GM12878 (cell line): Measurements from ENCODE around the gene SLAIN2. TPM values are rescaled to one million over a fixed set of nuclear protein-coding genes. Genes with fewer than 3 reads are reported as not detected.

Experiments used
- ATAC-seq: fragments of 200-7000 bp; cut with Tn5 transposase; 3 replicates; pipeline ENCODE4 v1.9.1; 2020; ENCODE audit warnings: mild to moderate bottlenecking, moderate library complexity
- BruUV-seq: library from RNA; stranded (reverse); fragments of 400-500 nt; replicated peaks from 2 replicates; lab custom pipeline; 2021; lab: Mats Ljungman, UMichigan
- CTCF ChIA-PET: fragments of 300-600 bp; sonication (Branson Sonifier 250); formaldehyde crosslinking; extraction: SDS; loops from one replicate; lab custom pipeline; 2021; ENCODE audit warnings: inconsistent platforms; lab: Yijun Ruan, JAX
- POLR2A ChIA-PET: fragments of 350-600 bp; formaldehyde crosslinking; extraction: SDS; loops from one replicate; lab custom pipeline; 2021; ENCODE audit warnings: inconsistent platforms; lab: Charles Lee
- RAD21 ChIA-PET: fragments of 300-600 bp; sonication (Branson Sonifier 250); formaldehyde crosslinking; loops from one replicate; lab custom pipeline; 2023; ENCODE audit warnings: antibody characterized with exemption; ENCODE audit not compliant: unreplicated experiment; lab: Charles Lee
- SMC1A ChIA-PET: fragments of 300-600 bp; sonication (Branson Sonifier 250); formaldehyde crosslinking; loops from one replicate; lab custom pipeline; 2023; ENCODE audit not compliant: unreplicated experiment, uncharacterized antibody; lab: Charles Lee
- DNase-seq: peaks from one replicate; pipeline ENCODE4 v3.0.0-alpha.2; 2011; ENCODE audit warnings: low read depth, low spot score
- FAIRE-seq: peaks from 3 replicates; lab custom pipeline; 2011; peaks lifted over from hg19 to GRCh38; lab: Jason Lieb, UNC
- H2AFZ ChIP-seq: 2 replicates; pipeline ENCODE4 v1.6.0; 2011; ENCODE audit warnings: low read depth, low read length, control low read depth; ENCODE audit not compliant: control insufficient read depth
- H3K27ac ChIP-seq: 2 replicates; pipeline ENCODE4 v1.5.1; 2011; ENCODE audit warnings: control low read depth; ENCODE audit not compliant: control insufficient read depth, insufficient read depth
- H3K27me3 ChIP-seq, 2 experiments: replicated peaks in 1 of 2; 2 replicates each; pipeline versions ENCODE4 v1.6.0 to v1.6.1; 2011; ENCODE audit warnings: low read length in 1 of 2; ENCODE audit not compliant: control insufficient read depth in 2 of 2, insufficient read depth in 2 of 2
- H3K36me3 ChIP-seq, 2 experiments: 2 replicates each; pipeline ENCODE4 v1.5.1; 2011; ENCODE audit warnings: low read length in 1 of 2; ENCODE audit not compliant: control insufficient read depth in 2 of 2, insufficient read depth in 2 of 2
- H3K4me1 ChIP-seq: 2 replicates; pipeline ENCODE4 v1.6.1; 2011; ENCODE audit warnings: mild to moderate bottlenecking, low read length, moderate library complexity, mixed read lengths; ENCODE audit not compliant: control insufficient read depth, insufficient read depth
- H3K4me2 ChIP-seq: 2 replicates; pipeline ENCODE4 v1.6.0; 2011; ENCODE audit warnings: control low read depth; ENCODE audit not compliant: control insufficient read depth, insufficient read depth
- H3K4me3 ChIP-seq: fragments of 200-600 bp; sonication (generic); 2 replicates; pipeline ENCODE4 v1.5.1; 2016
- H3K79me2 ChIP-seq: 2 replicates; pipeline ENCODE4 v1.6.0; 2011; ENCODE audit warnings: low read length; ENCODE audit not compliant: control insufficient read depth, insufficient read depth
- H3K9ac ChIP-seq: 2 replicates; pipeline ENCODE4 v1.8.0; 2011; ENCODE audit warnings: low read length, control low read depth, mixed read lengths; ENCODE audit not compliant: control insufficient read depth, insufficient read depth
- H3K9me3 ChIP-seq: replicated peaks from 3 replicates; pipeline ENCODE4 v1.5.1; 2011; ENCODE audit warnings: mild to moderate bottlenecking, low read length; ENCODE audit not compliant: control insufficient read depth, insufficient read depth
- H4K20me1 ChIP-seq: 2 replicates; pipeline ENCODE4 v1.6.0; 2011; ENCODE audit not compliant: control insufficient read depth, insufficient read depth
- BMI1 ChIP-seq: fragments of 450-650 bp; IDR thresholded peaks from 2 replicates; pipeline ENCODE4 v1.6.1; 2016; ENCODE audit warnings: mild to moderate bottlenecking, moderate library complexity, borderline replicate concordance
- E4F1 ChIP-seq: fragments of 450-650 bp; IDR thresholded peaks from 2 replicates; pipeline ENCODE4 v1.6.1; 2018; ENCODE audit warnings: borderline replicate concordance, mild to moderate bottlenecking; ENCODE audit not compliant: partially characterized antibody
- ETV6 ChIP-seq, 2 experiments: fragments of 450-650 bp in 1 of 2; IDR thresholded peaks in 1 of 2; conservative IDR thresholded peaks in 1 of 2; 2 replicates each; pipeline ENCODE4 v1.6.1; 2014; ENCODE audit warnings: antibody characterized with exemption in 1 of 2, borderline replicate concordance in 1 of 2, low read depth in 1 of 2, mild to moderate bottlenecking in 1 of 2, moderate library complexity in 1 of 2
- FOS ChIP-seq: IDR thresholded peaks from 3 replicates; pipeline ENCODE4 v1.6.1; 2011; ENCODE audit warnings: borderline replicate concordance; ENCODE audit not compliant: insufficient read length; ENCODE audit errors: extremely low read depth
- IRF4 ChIP-seq: IDR thresholded peaks from 2 replicates; pipeline ENCODE4 v1.6.1; 2011; ENCODE audit warnings: low read depth, low read length
- MYC ChIP-seq: IDR thresholded peaks from 2 replicates; pipeline ENCODE4 v1.6.1; 2011; ENCODE audit warnings: mild to moderate bottlenecking, low read length, moderate library complexity, inconsistent platforms; ENCODE audit not compliant: insufficient read depth, insufficient replicate concordance, insufficient read length, severe bottlenecking
- NFXL1 ChIP-seq: fragments of 450-650 bp; IDR thresholded peaks from 2 replicates; pipeline ENCODE4 v1.6.1; 2017; ENCODE audit warnings: antibody characterized with exemption, mild to moderate bottlenecking, borderline replicate concordance
- PAX8 ChIP-seq: fragments of 450-650 bp; IDR thresholded peaks from 2 replicates; pipeline ENCODE4 v1.6.1; 2017; ENCODE audit warnings: mild to moderate bottlenecking, moderate library complexity
- PRDM15 ChIP-seq: fragments of 450-650 bp; formaldehyde crosslinking; IDR thresholded peaks from 2 replicates; pipeline ENCODE4 v1.4.0; 2020; ENCODE audit warnings: mild to moderate bottlenecking, moderate library complexity
- RAD21 ChIP-seq: IDR thresholded peaks from 2 replicates; pipeline ENCODE4 v1.6.1; 2011; ENCODE audit warnings: mild to moderate bottlenecking, low read depth, low read length, moderate library complexity; ENCODE audit not compliant: insufficient read depth
- RBBP5 ChIP-seq: fragments of 200-600 bp; sonication (generic); conservative IDR thresholded peaks from 2 replicates; pipeline ENCODE4 v1.6.1; 2016
- RELA ChIP-seq: fragments of 450-650 bp; IDR thresholded peaks from 2 replicates; pipeline ENCODE4 v1.8.0; 2014; ENCODE audit warnings: borderline replicate concordance; ENCODE audit not compliant: partially characterized antibody
- RELB ChIP-seq: fragments of 450-650 bp; IDR thresholded peaks from 2 replicates; pipeline ENCODE4 v1.6.1; 2017; ENCODE audit warnings: low read depth, mild to moderate bottlenecking, moderate library complexity
- SREBF1 ChIP-seq: IDR thresholded peaks from 2 replicates; pipeline ENCODE4 v1.6.1; 2012; ENCODE audit warnings: mild to moderate bottlenecking, low read length
- WGBS: methylation state at CpG from one replicate; pipeline ENCODE4 v1.1.6; 2016; ENCODE audit warnings: low lambda C conversion rate; ENCODE audit not compliant: insufficient replicate concordance, insufficient coverage; ENCODE audit errors: missing lambda C conversion rate; 5-methylcytosine and 5-hydroxymethylcytosine counted together
- in situ Hi-C: fragments of 300-500 bp; cut with MboI; formaldehyde crosslinking; loops from 9 replicates; pipeline ENCODE4 v1.14.3; 2018; ENCODE audit warnings: mixed read lengths
- intact Hi-C: fragments of 100-400 bp; cut with micrococcal nuclease; formaldehyde crosslinking; loops from one replicate; pipeline ENCODE4 v1.14.2; 2022; ENCODE audit not compliant: unreplicated experiment
- polyA plus RNA-seq, 11 experiments: library from polyadenylated mRNA; depleted of rRNA in 4 of 11; unstranded in 6 of 11; stranded (reverse) in 5 of 11; fragments of >200 nt; fragmentation: Nextera tagmentation in 4 of 11; fragmentation: Illumina TruSeq in 1 of 11; extraction: Ambion mirVana in 4 of 11; extraction: Trizol in 1 of 11; gene quantifications; 1 replicate in 1 of 11; 2 replicates in 10 of 11; pipeline versions ENCODE4 v1.2.1 to v1.2.3, GENCODE V29; 2011 to 2016; ENCODE audit warnings: inconsistent platforms in 2 of 11, missing spikeins in 2 of 11, low read depth in 1 of 11
- total RNA-seq, 4 experiments: library from RNA; depleted of rRNA in 3 of 4; stranded (reverse); fragments of >200 nt in 3 of 4; fragmentation: Illumina TruSeq in 1 of 4; extraction: Trizol in 1 of 4; gene quantifications; 2 replicates each; pipeline versions ENCODE4 v1.2.1 to v1.2.3, GENCODE V29; 2013 to 2021

Gene SLAIN2
- total and polyA plus RNA-seq, 10 of the 15 experiments (the other 5 are each of a cell fraction or from before 2014, with no cell fraction given): 4.3 to 96.6 (median 25.4) TPM

- TF ChIP-seq E4F1: no peak
- no peak for TF ChIP-seq PAX8
Observed at GRCh38 chr4:48403358-48403757, 62.0 kb downstream of the SLAIN2 start (continued).

- in situ Hi-C loops: no loop called here
- 94% methylated on average over 9 of the region's 9 CpGs for WGBS
- no peak for TF ChIP-seq FOS
- no peak for TF ChIP-seq RBBP5
- TF ChIP-seq RAD21: no peak
- no peak for TF ChIP-seq MYC
- TF ChIP-seq RELB: no peak
- TF ChIP-seq NFXL1: no peak
- no peak for TF ChIP-seq IRF4
- TF ChIP-seq BMI1: no peak
- TF ChIP-seq RELA: no peak
- TF ChIP-seq ETV6 (conservative IDR thresholded peaks at IDR 0.05 in 1 of 2, IDR thresholded peaks at IDR 0.05 in 1 of 2; ENCODE audit: borderline replicate concordance in 1 of 2, low read depth in 1 of 2): no peak
- TF ChIP-seq SREBF1: no peak
- TF ChIP-seq PRDM15 (CRISPR knock-in tag): no peak
Observed at GRCh38 chr4:48403779-48404178, 62.5 kb downstream of the SLAIN2 start.

More at GRCh38 chr4:48403779-48404178, 62.5 kb downstream of the SLAIN2 start:
- Histone ChIP-seq H3K27me3 (no peaks in the 10 kb centered on the region), H3K9me3 (no peaks in the 10 kb centered on the region), H3K27ac (no peak overlapping the region), H3K4me2 (no peak overlapping the region), H3K4me1 (no peaks in the 10 kb centered on the region), H4K20me1 (no peaks in the 10 kb centered on the region), H3K36me3 (peaks cover 0 to 7% of the 10 kb centered on the region in 2 experiments; a peak in 2 of 4 replicates), H3K9ac (no peak overlapping the region), H2AFZ (no peak overlapping the region), H3K4me3 (no peak overlapping the region), H3K79me2 (no peaks in the 10 kb centered on the region)
- no TSS peak for BruUV-seq
- intact Hi-C loops: no loop called here
- no peak for ATAC-seq
- SMC1A ChIA-PET: interaction anchor here (1.2 kb wide), 1 partner anchor 31 kb away, joined by 3 read pairs; no protein-coding TSS in a partner anchor
- POLR2A ChIA-PET: no interaction called here
- CTCF ChIA-PET: no interaction called here
- RAD21 ChIA-PET: no interaction called here
- DNase-seq: no peak
- FAIRE-seq: no peak
